Measurements from ENCODE around the gene CIAO2B.
"Not testable (repeated sequence)": the region's sequence is repeated elsewhere in the genome, so short reads cannot be mapped to it uniquely, and the experiment has no call there.

The CIAO2B gene

DNA sequence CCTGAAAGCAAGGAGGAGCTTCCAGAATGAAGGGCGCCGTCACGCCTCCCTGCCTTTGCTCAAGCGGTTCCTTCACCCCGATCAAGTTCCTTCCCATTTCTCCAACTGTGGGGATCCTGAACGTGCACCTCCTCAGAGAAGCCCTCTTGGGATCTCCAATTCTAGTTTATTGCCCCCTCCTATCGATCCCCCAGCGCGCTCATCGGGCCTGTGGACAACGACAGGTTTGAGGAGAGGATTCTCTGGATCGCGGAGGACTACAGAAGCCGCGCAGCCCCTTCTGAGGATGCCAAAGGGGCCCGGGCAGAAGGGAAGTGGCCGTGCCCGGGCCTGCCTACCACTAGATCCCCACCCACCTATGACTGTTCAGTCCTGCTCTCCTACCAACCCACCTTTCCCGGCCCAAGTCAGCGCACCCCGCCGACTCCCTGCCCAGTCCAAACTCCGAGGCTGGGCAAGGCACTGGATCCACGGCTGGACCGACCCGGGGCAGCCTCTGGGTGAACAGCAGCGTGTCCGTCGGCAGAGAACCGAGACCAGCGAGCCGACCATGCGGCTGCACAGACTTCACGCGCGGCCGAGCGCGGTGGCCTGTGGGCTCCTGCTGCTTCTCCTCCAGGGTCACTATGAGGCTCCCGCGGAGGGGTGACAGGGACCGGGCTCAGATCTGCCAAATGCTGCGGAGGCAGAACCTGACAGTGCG is 14.1 kb upstream of the CIAO2B start:
- peak overlapping the region; percentile 63 for H3K4me3 ChIP-seq (ENCODE audit: low read length)
- peak; percentile 73 for DNase-seq (ENCODE audit: low read depth)
- no peak for TF ChIP-seq CTCF (IDR thresholded peaks at IDR 0.05; ENCODE audit: insufficient read depth, low read depth, low read length, missing control alignments)

GRCh38 chr16:66947302-66948065 is 13.3 kb upstream of the CIAO2B start:
- TF ChIP-seq CTCF (IDR thresholded peaks at IDR 0.05; ENCODE audit: insufficient read depth, low read depth, low read length, missing control alignments) = peak; percentile 89
- peak overlapping the region; percentile 63 for H3K4me3 ChIP-seq (ENCODE audit: low read length)
- DNase-seq (ENCODE audit: low read depth) = peak; percentile 90

- no peak for DNase-seq (ENCODE audit: low read depth)
- no peak overlapping the region for H3K4me3 ChIP-seq (ENCODE audit: low read length)
- TF ChIP-seq CTCF (IDR thresholded peaks at IDR 0.05; ENCODE audit: insufficient read depth, low read depth, low read length, missing control alignments) = no peak
These were observed 12.7 kb upstream of the CIAO2B start for GRCh38 chr16:66946974-66947301.

GRCh38 chr16:66946541-66946940 is 12.3 kb upstream of the CIAO2B start:
- TF ChIP-seq CTCF (IDR thresholded peaks at IDR 0.05; ENCODE audit: insufficient read depth, low read depth, low read length, missing control alignments) = no peak

GRCh38 chr16:66945939-66946338 is 11.7 kb upstream of the CIAO2B start:
- no peak for TF ChIP-seq CTCF (IDR thresholded peaks at IDR 0.05; ENCODE audit: insufficient read depth, low read depth, low read length, missing control alignments)
- no peak overlapping the region for H3K4me3 ChIP-seq (ENCODE audit: low read length)
- no peak for DNase-seq (ENCODE audit: low read depth)

More at GRCh38 chr16:66946541-66946940, 12.3 kb upstream of the CIAO2B start:
- H3K4me3 ChIP-seq (ENCODE audit: low read length) = no peak overlapping the region
- DNase-seq (ENCODE audit: low read depth) = no peak

GRCh38 chr16:66944971-66945370 is 10.8 kb upstream of the CIAO2B start:
- DNase-seq (ENCODE audit: low read depth) = not testable (repeated sequence)

GRCh38 chr16:66944054-66944441 is 9.8 kb upstream of the CIAO2B start:
- no peak for TF ChIP-seq CTCF (IDR thresholded peaks at IDR 0.05; ENCODE audit: insufficient read depth, low read depth, low read length, missing control alignments)
- DNase-seq (ENCODE audit: low read depth) = no peak
- H3K4me3 ChIP-seq (ENCODE audit: low read length) = no peak overlapping the region

More at GRCh38 chr16:66944971-66945370, 10.8 kb upstream of the CIAO2B start:
- H3K4me3 ChIP-seq (ENCODE audit: low read length) = not testable (repeated sequence)

Data from epithelial cell of esophagus (primary cell).